D721Med (cell line): ENCODE data around the gene DBX2.
"Not testable (repeated sequence)": the region's sequence is repeated elsewhere in the genome, so short reads cannot be mapped to it uniquely, and the experiment has no call there.

Source experiments
- DNase-seq: peaks from one replicate; pipeline ENCODE4 v3.0.0; 2011; ENCODE audit warnings: low spot score; ENCODE audit not compliant: insufficient read length
- FAIRE-seq: peaks from 2 replicates; lab custom pipeline; 2011; peaks lifted over from hg19 to GRCh38; lab: Jason Lieb, UNC
- CTCF ChIP-seq: IDR thresholded peaks from 2 replicates; pipeline ENCODE4 v1.5.1; 2012; ENCODE audit warnings: mild to moderate bottlenecking, control low read depth; ENCODE audit not compliant: insufficient read depth; ENCODE audit errors: missing control alignments

The DBX2 gene

GRCh38 chr12:45050751-45051571 lies at the start of gene DBX2:
Gene DBX2 (minus strand): TSS chr12:45051099. CDS start chr12:45050927, 172 bp downstream.
- DNase-seq (no peak), FAIRE-seq (no peak)
- TF ChIP-seq CTCF, result no peak

- DNase-seq (no peak), FAIRE-seq (no peak)
- TF ChIP-seq CTCF, result no peak
These were observed 47.9 kb upstream of the DBX2 start for GRCh38 chr12:45098766-45099165.

GRCh38 chr12:45095417-45095816 lies 44.5 kb upstream of the DBX2 start:
- FAIRE-seq, DNase-seq: not testable (repeated sequence)

- TF ChIP-seq CTCF, result no peak
- FAIRE-seq, result no peak
These were observed 42.2 kb upstream of the DBX2 start for GRCh38 chr12:45093051-45093450.

GRCh38 chr12:45089411-45090075 lies 38.6 kb upstream of the DBX2 start:
- no peak for TF ChIP-seq CTCF
- no peak for FAIRE-seq
- no peak for DNase-seq

More at GRCh38 chr12:45093051-45093450, 42.2 kb upstream of the DBX2 start:
- no peak for DNase-seq

- FAIRE-seq, result no peak
- no peak for DNase-seq
- no peak for TF ChIP-seq CTCF
These were observed 37.7 kb upstream of the DBX2 start for GRCh38 chr12:45088608-45089007.

GRCh38 chr12:45084248-45084647 lies 33.3 kb upstream of the DBX2 start:
- not testable (repeated sequence) for DNase-seq, FAIRE-seq

GRCh38 chr12:45077251-45077650 lies 26.4 kb upstream of the DBX2 start:
- no peak for DNase-seq
- no peak for TF ChIP-seq CTCF
- no peak for FAIRE-seq
